HepG2 (cell line): ENCODE results near the gene CNNM4. TPM values are rescaled to one million over a fixed set of nuclear protein-coding genes. Genes with fewer than 3 reads are reported as not detected.

Experiments used
- ATF2 ChIP-seq: sonication (generic); formaldehyde crosslinking; IDR thresholded peaks from 2 replicates; pipeline ENCODE4 v1.4.0; 2020; ENCODE audit warnings: missing genetic modification reagents
- BCL6 ChIP-seq: IDR thresholded peaks from 2 replicates; pipeline ENCODE4 v1.6.1; 2016; ENCODE audit warnings: missing genetic modification reagents, missing compliant biosample characterization
- GABPA ChIP-seq, 2 experiments: IDR thresholded peaks; 2 replicates each; pipeline ENCODE4 v1.6.1; 2011 to 2016; ENCODE audit warnings: low read depth in 2 of 2, low read length in 1 of 2, missing biosample characterization in 1 of 2, missing genetic modification characterization in 1 of 2
- MEF2D ChIP-seq: sonication (generic); formaldehyde crosslinking; IDR thresholded peaks from 2 replicates; pipeline ENCODE4 v1.5.1; 2020; ENCODE audit warnings: mild to moderate bottlenecking, missing genetic modification reagents
- MLLT10 ChIP-seq: sonication (generic); formaldehyde crosslinking; IDR thresholded peaks from 2 replicates; pipeline ENCODE4 v1.4.0; 2020; ENCODE audit warnings: missing genetic modification reagents
- MLX ChIP-seq: IDR thresholded peaks from 2 replicates; pipeline ENCODE4 v1.6.1; 2016
- MTA3 ChIP-seq: sonication (generic); formaldehyde crosslinking; IDR thresholded peaks from 2 replicates; pipeline ENCODE4 v1.4.0; 2020; ENCODE audit warnings: missing genetic modification reagents
- PBX3 ChIP-seq: sonication (generic); formaldehyde crosslinking; IDR thresholded peaks from 2 replicates; pipeline ENCODE4 v1.8.1; 2023; ENCODE audit warnings: missing genetic modification reagents, inconsistent platforms, borderline replicate concordance
- PHF5A ChIP-seq: IDR thresholded peaks from one replicate; pipeline ENCODE4 v1.6.1; 2018; ENCODE audit warnings: low read depth, missing genetic modification reagents; ENCODE audit not compliant: unreplicated experiment
- RARA ChIP-seq: IDR thresholded peaks from 2 replicates; pipeline ENCODE4 v1.6.1; 2016; ENCODE audit warnings: missing genetic modification reagents, missing compliant biosample characterization
- RFX1 ChIP-seq: fragments of 450-650 bp; IDR thresholded peaks from 2 replicates; pipeline ENCODE4 v1.6.1; 2017
- SALL2 ChIP-seq: sonication (generic); formaldehyde crosslinking; IDR thresholded peaks from 2 replicates; pipeline ENCODE4 v1.8.1; 2023; ENCODE audit warnings: mild to moderate bottlenecking, missing genetic modification reagents, inconsistent platforms
- SIN3A ChIP-seq: IDR thresholded peaks from 2 replicates; pipeline ENCODE4 v1.6.1; 2011; ENCODE audit warnings: low read depth, mild to moderate bottlenecking, control low read depth, low read length, borderline replicate concordance
- SRY ChIP-seq: sonication (generic); formaldehyde crosslinking; IDR thresholded peaks from 2 replicates; pipeline ENCODE4 v1.8.0; 2022; ENCODE audit warnings: mild to moderate bottlenecking, missing genetic modification reagents
- STAG1 ChIP-seq: sonication (generic); formaldehyde crosslinking; IDR thresholded peaks from 2 replicates; pipeline ENCODE4 v1.4.0; 2020; ENCODE audit warnings: missing genetic modification reagents
- ZFAT ChIP-seq: sonication (generic); formaldehyde crosslinking; conservative IDR thresholded peaks from 2 replicates; pipeline ENCODE4 v1.8.1; 2023; ENCODE audit warnings: missing genetic modification reagents, inconsistent platforms
- ZMYM4 ChIP-seq: sonication (generic); formaldehyde crosslinking; IDR thresholded peaks from 2 replicates; pipeline ENCODE4 v1.8.1; 2023; ENCODE audit warnings: mild to moderate bottlenecking, missing genetic modification reagents
- ZNF576 ChIP-seq: sonication (generic); formaldehyde crosslinking; IDR thresholded peaks from 2 replicates; pipeline ENCODE4 v1.4.0; 2020; ENCODE audit warnings: mild to moderate bottlenecking, missing genetic modification reagents
- ZNF841 ChIP-seq: sonication (generic); formaldehyde crosslinking; IDR thresholded peaks from 2 replicates; pipeline ENCODE4 v1.8.1; 2023; ENCODE audit warnings: missing genetic modification reagents, borderline replicate concordance
- ZNF883 ChIP-seq: sonication (generic); formaldehyde crosslinking; IDR thresholded peaks from 2 replicates; pipeline ENCODE4 v1.5.1; 2020; ENCODE audit warnings: mild to moderate bottlenecking, missing genetic modification reagents; ENCODE audit errors: not compliant biosample characterization
- polyA plus RNA-seq, 8 experiments: library from polyadenylated mRNA; depleted of rRNA in 3 of 8; stranded (reverse) in 7 of 8; unstranded in 1 of 8; fragments of >200 nt; fragmentation: Illumina TruSeq in 4 of 8; extraction: Trizol in 4 of 8; gene quantifications; 2 replicates each; pipeline versions ENCODE4 v1.2.1 to v1.2.3, GENCODE V29; 2011 to 2016; ENCODE audit warnings: low read depth in 4 of 8, missing spikeins in 1 of 8, mixed read lengths in 1 of 8; ENCODE audit not compliant: insufficient read depth in 1 of 8
- total RNA-seq, 5 experiments: library from RNA; depleted of rRNA; stranded (reverse); fragments of >200 nt; fragmentation: Illumina TruSeq; extraction: Trizol; gene quantifications; 2 replicates each; pipeline ENCODE4 v1.2.3, GENCODE V29; 2016; ENCODE audit warnings: low read depth in 1 of 5
- TF ChIP-seq, protein P1 (sequence below): sonication (generic); formaldehyde crosslinking; IDR thresholded peaks from 2 replicates; pipeline ENCODE4 v1.5.1; 2020; ENCODE audit warnings: mild to moderate bottlenecking, missing genetic modification reagents, moderate library complexity
- TF ChIP-seq, protein P2 (sequence below): sonication (generic); formaldehyde crosslinking; IDR thresholded peaks from 2 replicates; pipeline ENCODE4 v1.8.0; 2022; ENCODE audit warnings: mild to moderate bottlenecking, missing genetic modification reagents; ENCODE audit not compliant: insufficient replicate concordance

Gene CNNM4
- total and polyA plus RNA-seq, 2 of the 13 experiments (the other 11 are each of a cell fraction or from before 2014, with no cell fraction given) = 5.9 to 8.4 TPM

- TF ChIP-seq, protein P1, sequence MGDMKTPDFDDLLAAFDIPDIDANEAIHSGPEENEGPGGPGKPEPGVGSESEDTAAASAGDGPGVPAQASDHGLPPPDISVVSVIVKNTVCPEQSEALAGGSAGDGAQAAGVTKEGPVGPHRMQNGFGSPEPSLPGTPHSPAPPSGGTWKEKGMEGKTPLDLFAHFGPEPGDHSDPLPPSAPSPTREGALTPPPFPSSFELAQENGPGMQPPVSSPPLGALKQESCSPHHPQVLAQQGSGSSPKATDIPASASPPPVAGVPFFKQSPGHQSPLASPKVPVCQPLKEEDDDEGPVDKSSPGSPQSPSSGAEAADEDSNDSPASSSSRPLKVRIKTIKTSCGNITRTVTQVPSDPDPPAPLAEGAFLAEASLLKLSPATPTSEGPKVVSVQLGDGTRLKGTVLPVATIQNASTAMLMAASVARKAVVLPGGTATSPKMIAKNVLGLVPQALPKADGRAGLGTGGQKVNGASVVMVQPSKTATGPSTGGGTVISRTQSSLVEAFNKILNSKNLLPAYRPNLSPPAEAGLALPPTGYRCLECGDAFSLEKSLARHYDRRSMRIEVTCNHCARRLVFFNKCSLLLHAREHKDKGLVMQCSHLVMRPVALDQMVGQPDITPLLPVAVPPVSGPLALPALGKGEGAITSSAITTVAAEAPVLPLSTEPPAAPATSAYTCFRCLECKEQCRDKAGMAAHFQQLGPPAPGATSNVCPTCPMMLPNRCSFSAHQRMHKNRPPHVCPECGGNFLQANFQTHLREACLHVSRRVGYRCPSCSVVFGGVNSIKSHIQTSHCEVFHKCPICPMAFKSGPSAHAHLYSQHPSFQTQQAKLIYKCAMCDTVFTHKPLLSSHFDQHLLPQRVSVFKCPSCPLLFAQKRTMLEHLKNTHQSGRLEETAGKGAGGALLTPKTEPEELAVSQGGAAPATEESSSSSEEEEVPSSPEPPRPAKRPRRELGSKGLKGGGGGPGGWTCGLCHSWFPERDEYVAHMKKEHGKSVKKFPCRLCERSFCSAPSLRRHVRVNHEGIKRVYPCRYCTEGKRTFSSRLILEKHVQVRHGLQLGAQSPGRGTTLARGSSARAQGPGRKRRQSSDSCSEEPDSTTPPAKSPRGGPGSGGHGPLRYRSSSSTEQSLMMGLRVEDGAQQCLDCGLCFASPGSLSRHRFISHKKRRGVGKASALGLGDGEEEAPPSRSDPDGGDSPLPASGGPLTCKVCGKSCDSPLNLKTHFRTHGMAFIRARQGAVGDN = no peak
- TF ChIP-seq ZFAT (CRISPR knock-in tag) (no peak), MEF2D (CRISPR knock-in tag) (no peak), MLX (CRISPR knock-in tag) (no peak), ZNF841 (CRISPR knock-in tag) (no peak), PBX3 (CRISPR knock-in tag) (no peak), SRY (CRISPR knock-in tag) (no peak), BCL6 (CRISPR knock-in tag) (peak; percentile 70), ZNF883 (CRISPR knock-in tag) (no peak), ATF2 (CRISPR knock-in tag) (peak; percentile 93), ZNF576 (no peak), SALL2 (no peak), RFX1 (no peak), GABPA (IDR thresholded peaks at IDR 0.05; ENCODE audit: low read depth, low read length) (no peak), GABPA (CRISPR knock-in tag; IDR thresholded peaks at IDR 0.05; ENCODE audit: low read depth) (no peak), RARA (CRISPR knock-in tag) (peak; percentile 80), PHF5A (no peak), STAG1 (no peak), MLLT10 (CRISPR knock-in tag) (no peak), ZMYM4 (no peak), MTA3 (no peak), SIN3A (no peak)
- TF ChIP-seq, protein P2, sequence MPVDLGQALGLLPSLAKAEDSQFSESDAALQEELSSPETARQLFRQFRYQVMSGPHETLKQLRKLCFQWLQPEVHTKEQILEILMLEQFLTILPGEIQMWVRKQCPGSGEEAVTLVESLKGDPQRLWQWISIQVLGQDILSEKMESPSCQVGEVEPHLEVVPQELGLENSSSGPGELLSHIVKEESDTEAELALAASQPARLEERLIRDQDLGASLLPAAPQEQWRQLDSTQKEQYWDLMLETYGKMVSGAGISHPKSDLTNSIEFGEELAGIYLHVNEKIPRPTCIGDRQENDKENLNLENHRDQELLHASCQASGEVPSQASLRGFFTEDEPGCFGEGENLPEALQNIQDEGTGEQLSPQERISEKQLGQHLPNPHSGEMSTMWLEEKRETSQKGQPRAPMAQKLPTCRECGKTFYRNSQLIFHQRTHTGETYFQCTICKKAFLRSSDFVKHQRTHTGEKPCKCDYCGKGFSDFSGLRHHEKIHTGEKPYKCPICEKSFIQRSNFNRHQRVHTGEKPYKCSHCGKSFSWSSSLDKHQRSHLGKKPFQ = no peak
Observed at GRCh38 chr2:96715658-96716057, 45.0 kb upstream of the CNNM4 start (continued).
